NCI-H2081 (cell line): Measurements from ENCODE around the gene DCTD.

ENCODE experiments used
- DNase-seq, 2 experiments: peaks; one replicate each; lab custom pipeline; 2025; lab: John Stamatoyannopoulos, UW

DCTD gene

GRCh38 chr4:182840108-182840507 lies 77.1 kb downstream of the DCTD start:
- DNase-seq = no peak
